ENCODE results near the gene ARHGEF11. TPM values are rescaled to one million over a fixed set of nuclear protein-coding genes. Genes with fewer than 3 reads are reported as not detected.
A peak's percentile ranks its signal among the peaks of the same experiment; 100 is the strongest.

Gene ARHGEF11
- total RNA-seq, 1 experiment from 2014 or later: 41.1 TPM

- Histone ChIP-seq H2BK15ac (ENCODE audit: low read depth, low read length) (no peak overlapping the region), H2BK5ac (ENCODE audit: insufficient read length, low read length) (no peak overlapping the region), H4K91ac (ENCODE audit: insufficient read length, low read depth, low read length) (no peak overlapping the region), H3K9me3 (ENCODE audit: control insufficient read depth, low read depth, low read length) (no peaks in the 10 kb centered on the region), H3K56ac (ENCODE audit: insufficient read length, low read depth, low read length) (no peak overlapping the region), H4K8ac (replicated peaks; ENCODE audit: insufficient read length, low read depth, low read length) (no peak overlapping the region), H2AK5ac (ENCODE audit: insufficient read length, low read length) (no peak overlapping the region), H3K27ac (ENCODE audit: insufficient read length, low read depth, low read length) (no peak overlapping the region), H3K79me2 (ENCODE audit: insufficient read depth, low read length) (no peaks in the 10 kb centered on the region; the same call in 1 of the 2 replicates), H4K20me1 (ENCODE audit: control insufficient read depth, insufficient read depth, insufficient read length) (no peaks in the 10 kb centered on the region), H3K9ac (ENCODE audit: extremely low read depth, insufficient read length, low read length) (no peak overlapping the region), H3T11ph (ENCODE audit: low read length) (no peak overlapping the region), H3K4me1 (ENCODE audit: insufficient read depth, low read length) (no peaks in the 10 kb centered on the region; the same call in 1 of the 2 replicates), H2BK12ac (ENCODE audit: insufficient read length, low read depth, low read length) (no peak overlapping the region), H2BK120ac (ENCODE audit: low read depth, low read length, poor library complexity, severe bottlenecking) (no peak overlapping the region), H3K14ac (ENCODE audit: insufficient read depth, low read length) (no peak overlapping the region), H3K23me2 (ENCODE audit: insufficient read length, low read depth, low read length, poor library complexity, severe bottlenecking) (no peaks in the 10 kb centered on the region), H3K18ac (ENCODE audit: insufficient read length, low read depth, low read length) (no peak overlapping the region), H3K4ac (ENCODE audit: low read depth, low read length) (no peak overlapping the region), H3K23ac (ENCODE audit: insufficient read length, low read depth, low read length) (no peak overlapping the region), H3K4me2 (ENCODE audit: insufficient read depth, insufficient read length, low read length) (no peak overlapping the region), H2AFZ (ENCODE audit: low read length) (no peak overlapping the region), H4K5ac (ENCODE audit: insufficient read length, low read depth, low read length) (no peak overlapping the region), H2BK20ac (ENCODE audit: low read depth, low read length, poor library complexity, severe bottlenecking) (no peak overlapping the region), H3K79me1 (ENCODE audit: insufficient read depth, low read depth, low read length, poor library complexity, severe bottlenecking) (no peaks in the 10 kb centered on the region), H3K27me3 (ENCODE audit: insufficient read depth, low read length) (no peaks in the 10 kb centered on the region)
- peaks cover 7 to 34% (median 23%) of the 10 kb centered on the region in 3 experiments; a peak in 6 of 7 replicates for H3K36me3 Mint-ChIP-seq (ENCODE audit: insufficient read depth in 1 of 3, low read depth in 3 of 3)
- peak overlapping the region in 1 of 3 experiments; percentile 13; a peak in 1 of 7 replicates for H3K27ac Mint-ChIP-seq
- WGBS (ENCODE audit: extremely low coverage, insufficient read length, low lambda C conversion rate): no CpG with 5 or more reads among the region's 6 CpGs
- no peak for DNase-seq
- no peaks in the 10 kb centered on the region for H3K27me3 Mint-ChIP-seq (ENCODE audit: low read depth)
- TF ChIP-seq CTCF (conservative IDR thresholded peaks at IDR 0.05): no peak
- H3K4me1 Mint-ChIP-seq: peaks cover 10 to 12% of the 10 kb centered on the region in 2 experiments
- H3K4me3 Mint-ChIP-seq: no peak overlapping the region
- no peaks in the 10 kb centered on the region; a peak in 1 of 5 replicates for H3K9me3 Mint-ChIP-seq
These were observed 57.8 kb downstream of the ARHGEF11 start for GRCh38 chr1:156987715-156988114.

Measured in H9 (cell line).